GM12873 (cell line): ENCODE data around the gene SLC39A11.

Experiments used
- CTCF ChIP-seq: IDR thresholded peaks from 2 replicates; pipeline ENCODE4 v1.5.1; 2012; ENCODE audit warnings: low read depth, mild to moderate bottlenecking, moderate library complexity, low read length, control low read depth; ENCODE audit not compliant: insufficient read depth; ENCODE audit errors: missing control alignments

The SLC39A11 gene

GRCh38 chr17:72884066-72884465, 208.4 kb downstream of the SLC39A11 start:
- TF ChIP-seq CTCF, result no peak

GRCh38 chr17:72883351-72883750, 209.1 kb downstream of the SLC39A11 start:
- TF ChIP-seq CTCF, result no peak

- TF ChIP-seq CTCF, result no peak
Observed at GRCh38 chr17:72882426-72882825, 210.1 kb downstream of the SLC39A11 start.

GRCh38 chr17:72879877-72880276, 212.6 kb downstream of the SLC39A11 start:
- TF ChIP-seq CTCF, result no peak

- TF ChIP-seq CTCF, result no peak
Observed at GRCh38 chr17:72878975-72879660, 213.4 kb downstream of the SLC39A11 start.

- no peak for TF ChIP-seq CTCF
Observed at GRCh38 chr17:72877348-72877747, 215.1 kb downstream of the SLC39A11 start.

GRCh38 chr17:72876413-72876812, 216.1 kb downstream of the SLC39A11 start:
- TF ChIP-seq CTCF, result no peak
